ENCODE results near the gene DOHH. TPM values are rescaled to one million over a fixed set of nuclear protein-coding genes. Genes with fewer than 3 reads are reported as not detected.

DOHH gene
- total and polyA plus RNA-seq, 4 donors = 7.8 to 21.5 (median 19.3) TPM

- Histone ChIP-seq H3K4me1 (ENCODE audit: control insufficient read depth in 5 of 5, insufficient read depth in 5 of 5, low read length in 5 of 5) (no peaks in the 10 kb centered on the region), H3K36me3 (ENCODE audit: control insufficient read depth in 4 of 4, insufficient read depth in 4 of 4, low read length in 4 of 4) (peaks cover 6 to 52% (median 12%) of the 10 kb centered on the region in 4 donors), H3K27ac (ENCODE audit: low read depth in 1 of 2, low read length in 1 of 2) (no peak overlapping the region), H3K4me3 (no peak overlapping the region), H3K9ac (ENCODE audit: insufficient read depth in 1 of 2, low read length in 2 of 2) (no peak overlapping the region), H3K9me3 (ENCODE audit: control insufficient read depth in 4 of 4, insufficient read depth in 3 of 4, low read length in 3 of 4) (peaks cover 0 to 3% (median 0%) of the 10 kb centered on the region in 4 donors), H3K27me3 (ENCODE audit: control insufficient read depth in 3 of 3, insufficient read depth in 3 of 3, low read length in 2 of 3) (no peaks in the 10 kb centered on the region)
- ATAC-seq (ENCODE audit: insufficient read depth, low FRiP score) (no peak), DNase-seq (no peak)
- WGBS, 2 donors = 86 to 88% methylated on average over 15 of the region's 15 CpGs
- no peak for TF ChIP-seq CTCF (IDR thresholded peaks at IDR 0.05; ENCODE audit: control extremely low read depth, extremely low read depth)
These were observed 6.4 kb downstream of the DOHH start for GRCh38 chr19:3494051-3494450.

- peaks cover 6 to 52% (median 12%) of the 10 kb centered on the region in 4 donors for H3K36me3 ChIP-seq (ENCODE audit: control insufficient read depth in 4 of 4, insufficient read depth in 4 of 4, low read length in 4 of 4)
- 95 to 98% methylated on average over 14 of the region's 14 CpGs for WGBS, 2 donors
These were observed 6.8 kb downstream of the DOHH start for GRCh38 chr19:3493651-3494050.

GRCh38 chr19:3492919-3493318 lies 7.6 kb downstream of the DOHH start:
- Histone ChIP-seq H3K27ac (ENCODE audit: low read depth in 1 of 2, low read length in 1 of 2) (no peak overlapping the region), H3K36me3 (ENCODE audit: control insufficient read depth in 4 of 4, insufficient read depth in 4 of 4, low read length in 4 of 4) (peaks cover 6 to 52% (median 12%) of the 10 kb centered on the region in 4 donors), H3K9me3 (ENCODE audit: control insufficient read depth in 4 of 4, insufficient read depth in 3 of 4, low read length in 3 of 4) (peaks cover 0 to 3% (median 0%) of the 10 kb centered on the region in 4 donors), H3K9ac (ENCODE audit: insufficient read depth in 1 of 2, low read length in 2 of 2) (no peak overlapping the region), H3K4me3 (no peak overlapping the region), H3K27me3 (ENCODE audit: control insufficient read depth in 3 of 3, insufficient read depth in 3 of 3, low read length in 2 of 3) (no peaks in the 10 kb centered on the region), H3K4me1 (ENCODE audit: control insufficient read depth in 5 of 5, insufficient read depth in 5 of 5, low read length in 5 of 5) (no peaks in the 10 kb centered on the region)
- no peak for ATAC-seq (ENCODE audit: insufficient read depth, low FRiP score)
- DNase-seq = no peak
- WGBS, 2 donors = 93 to 96% methylated on average over 16 of the region's 16 CpGs
- TF ChIP-seq CTCF (IDR thresholded peaks at IDR 0.05; ENCODE audit: control extremely low read depth, extremely low read depth) = no peak

More at GRCh38 chr19:3493651-3494050, 6.8 kb downstream of the DOHH start:
- Histone ChIP-seq H3K27ac (ENCODE audit: low read depth in 1 of 2, low read length in 1 of 2) (no peak overlapping the region), H3K9ac (ENCODE audit: insufficient read depth in 1 of 2, low read length in 2 of 2) (no peak overlapping the region), H3K4me1 (ENCODE audit: control insufficient read depth in 5 of 5, insufficient read depth in 5 of 5, low read length in 5 of 5) (no peaks in the 10 kb centered on the region), H3K4me3 (no peak overlapping the region), H3K9me3 (ENCODE audit: control insufficient read depth in 4 of 4, insufficient read depth in 3 of 4, low read length in 3 of 4) (peaks cover 0 to 3% (median 0%) of the 10 kb centered on the region in 4 donors), H3K27me3 (ENCODE audit: control insufficient read depth in 3 of 3, insufficient read depth in 3 of 3, low read length in 2 of 3) (no peaks in the 10 kb centered on the region)
- DNase-seq (no peak), ATAC-seq (ENCODE audit: insufficient read depth, low FRiP score) (no peak)
- TF ChIP-seq CTCF (IDR thresholded peaks at IDR 0.05; ENCODE audit: control extremely low read depth, extremely low read depth) = no peak
